HCT116 (cell line): ENCODE measurements around the gene UNK. TPM values are rescaled to one million over a fixed set of nuclear protein-coding genes. Genes with fewer than 3 reads are reported as not detected.
A peak's percentile ranks its signal among the peaks of the same experiment; 100 is the strongest.

ENCODE experiments used
- ATAC-seq: fragments of 200-7000 bp; cut with Tn5 transposase; 2 replicates; pipeline ENCODE4 v1.9.1; 2020; ENCODE audit warnings: mild to moderate bottlenecking, moderate library complexity
- BruUV-seq: library from RNA; stranded (reverse); fragments of 400-500 nt; replicated peaks from 2 replicates; lab custom pipeline; 2021; lab: Mats Ljungman, UMichigan
- CTCF ChIA-PET: fragments of 300-600 bp; sonication (Branson Sonifier 250); formaldehyde crosslinking; loops from one replicate; lab custom pipeline; 2021; ENCODE audit warnings: antibody characterized with exemption; lab: Charles Lee
- POLR2A ChIA-PET: fragments of 300-600, 350-600 bp; sonication (Branson Sonifier 250); formaldehyde crosslinking; loops from one replicate; lab custom pipeline; 2021; ENCODE audit warnings: antibody characterized with exemption; lab: Charles Lee
- RAD21 ChIA-PET, 2 experiments: fragments of 300-600 bp; sonication (Branson Sonifier 250); formaldehyde crosslinking; loops; one replicate each; lab custom pipeline; 2023; ENCODE audit warnings: low total read pairs in 2 of 2; ENCODE audit not compliant: uncharacterized antibody in 2 of 2, unreplicated experiment in 2 of 2, low non-redundant PET in 1 of 2; lab: Charles Lee
- DNase-seq: peaks from one replicate; pipeline ENCODE4 v3.0.0-alpha.2; 2010; ENCODE audit warnings: low read depth, low spot score
- H2AFZ ChIP-seq: fragments of 200-600 bp; shearing (Covaris generic), sonication (generic); 2 replicates; pipeline ENCODE4 v1.6.1; 2017; ENCODE audit warnings: low read depth, mixed run types, mixed read lengths, antibody characterized with exemption, low read length; ENCODE audit not compliant: poor library complexity, severe bottlenecking
- H3K27ac ChIP-seq: 2 replicates; pipeline ENCODE4 v1.5.1; 2012; ENCODE audit warnings: low read depth, low read length
- H3K27me3 ChIP-seq: fragments of 200-600 bp; sonication (generic); 2 replicates; pipeline ENCODE4 v1.6.1; 2016; ENCODE audit warnings: mixed run types, low read length, mixed read lengths; ENCODE audit not compliant: insufficient read depth
- H3K36me3 ChIP-seq, 2 experiments: fragments of 200-500 bp in 1 of 2; fragments of 200-600 bp in 1 of 2; sonication (Bioruptor generic) in 1 of 2; sonication (generic) in 1 of 2; 2 replicates each; pipeline versions ENCODE4 v1.5.1 to v1.6.1; 2014 to 2016; ENCODE audit warnings: low read length in 2 of 2, inconsistent platforms in 1 of 2, mixed read lengths in 1 of 2, mixed run types in 1 of 2; ENCODE audit not compliant: insufficient read depth in 2 of 2, control insufficient read depth in 1 of 2
- H3K4me1 ChIP-seq, 2 experiments: fragments of 200-600 bp in 1 of 2; sonication (generic) in 1 of 2; 2 replicates each; pipeline versions ENCODE4 v1.5.1 to v1.6.1; 2012 to 2017; ENCODE audit warnings: low read length in 2 of 2, inconsistent platforms in 1 of 2, mild to moderate bottlenecking in 1 of 2, mixed read lengths in 1 of 2, mixed run types in 1 of 2, moderate library complexity in 1 of 2; ENCODE audit not compliant: insufficient read depth in 2 of 2, control insufficient read depth in 1 of 2
- H3K4me2 ChIP-seq: fragments of 200-600 bp; sonication (generic); 2 replicates; pipeline ENCODE4 v1.6.1; 2017; ENCODE audit warnings: mixed run types, low read length, mixed read lengths
- H3K4me3 ChIP-seq, 2 experiments: fragments of 200-600 bp in 1 of 2; sonication (generic) in 1 of 2; replicated peaks in 1 of 2; 2 replicates each; pipeline ENCODE4 v1.5.1; 2011 to 2016; ENCODE audit warnings: low read length in 2 of 2, control low read depth in 1 of 2, low read depth in 1 of 2, mild to moderate bottlenecking in 1 of 2, mixed read lengths in 1 of 2, mixed run types in 1 of 2
- H3K79me2 ChIP-seq: fragments of 200-600 bp; sonication (generic); 2 replicates; pipeline ENCODE4 v1.6.1; 2017; ENCODE audit warnings: mild to moderate bottlenecking, mixed run types, low read length, moderate library complexity, mixed read lengths; ENCODE audit not compliant: insufficient read depth
- H3K9ac ChIP-seq: fragments of 200-600 bp; sonication (generic); 2 replicates; pipeline ENCODE4 v1.6.1; 2016; ENCODE audit warnings: low read length, mixed read lengths
- H3K9me2 ChIP-seq: fragments of 200-600 bp; sonication (generic), shearing (Covaris generic); 2 replicates; pipeline ENCODE4 v1.6.1; 2017; ENCODE audit warnings: mixed run types, mild to moderate bottlenecking, moderate library complexity; ENCODE audit not compliant: insufficient read depth
- H3K9me3 ChIP-seq, 2 experiments: fragments of 200-500 bp in 1 of 2; fragments of 200-600 bp in 1 of 2; sonication (Bioruptor generic) in 1 of 2; sonication (generic) in 1 of 2; 2 replicates each; pipeline ENCODE4 v1.6.1; 2014 to 2017; ENCODE audit warnings: low read length in 2 of 2, mixed read lengths in 2 of 2, inconsistent platforms in 1 of 2, low read depth in 1 of 2, mild to moderate bottlenecking in 1 of 2, mixed run types in 1 of 2, moderate library complexity in 1 of 2; ENCODE audit not compliant: control insufficient read depth in 1 of 2, insufficient read depth in 1 of 2
- H4K20me1 ChIP-seq: fragments of 200-600 bp; sonication (generic), shearing (Covaris generic); 2 replicates; pipeline ENCODE4 v1.6.1; 2017; ENCODE audit warnings: mixed run types, mild to moderate bottlenecking, moderate library complexity; ENCODE audit not compliant: insufficient read depth
- CBX3 ChIP-seq: IDR thresholded peaks from 2 replicates; pipeline ENCODE4 v1.6.1; 2012; ENCODE audit warnings: low read depth
- CEBPB ChIP-seq: IDR thresholded peaks from 2 replicates; pipeline ENCODE4 v1.6.1; 2012; ENCODE audit warnings: low read depth
- ELF1 ChIP-seq: IDR thresholded peaks from 2 replicates; pipeline ENCODE4 v1.6.1; 2012; ENCODE audit warnings: low read depth, borderline replicate concordance
- EZH2 ChIP-seq: fragments of 200-600 bp; sonication (generic); IDR thresholded peaks from 2 replicates; pipeline ENCODE4 v1.6.1; 2017; ENCODE audit warnings: antibody characterized with exemption, mixed run types
- RAD21 ChIP-seq: IDR thresholded peaks from 2 replicates; pipeline ENCODE4 v1.6.1; 2012; ENCODE audit warnings: low read depth, mild to moderate bottlenecking
- TCF7L2 ChIP-seq: IDR thresholded peaks from 2 replicates; pipeline ENCODE4 v1.7.0; 2011; ENCODE audit warnings: borderline replicate concordance, inconsistent platforms; ENCODE audit not compliant: insufficient read depth, insufficient read length; ENCODE audit errors: extremely low read depth
- YY1 ChIP-seq: IDR thresholded peaks from 2 replicates; pipeline ENCODE4 v1.6.1; 2011; ENCODE audit warnings: low read length, low read depth, moderate library complexity, mild to moderate bottlenecking; ENCODE audit not compliant: insufficient replicate concordance; ENCODE audit errors: extremely low read depth
- intact Hi-C: fragments of 100-400 bp; cut with micrococcal nuclease; formaldehyde crosslinking; loops from 2 replicates; pipeline ENCODE4 v1.10.0; 2022
- total RNA-seq: library from RNA; stranded (reverse); gene quantifications from one replicate; pipeline ENCODE4 v1.2.1, GENCODE V29; 2021; ENCODE audit not compliant: unreplicated experiment
- TF ChIP-seq, protein P1 (sequence below): IDR thresholded peaks from 2 replicates; pipeline ENCODE4 v1.6.1; 2012

Gene UNK
- total RNA-seq, 1 experiment from 2014 or later: 40.6 TPM

DNA sequence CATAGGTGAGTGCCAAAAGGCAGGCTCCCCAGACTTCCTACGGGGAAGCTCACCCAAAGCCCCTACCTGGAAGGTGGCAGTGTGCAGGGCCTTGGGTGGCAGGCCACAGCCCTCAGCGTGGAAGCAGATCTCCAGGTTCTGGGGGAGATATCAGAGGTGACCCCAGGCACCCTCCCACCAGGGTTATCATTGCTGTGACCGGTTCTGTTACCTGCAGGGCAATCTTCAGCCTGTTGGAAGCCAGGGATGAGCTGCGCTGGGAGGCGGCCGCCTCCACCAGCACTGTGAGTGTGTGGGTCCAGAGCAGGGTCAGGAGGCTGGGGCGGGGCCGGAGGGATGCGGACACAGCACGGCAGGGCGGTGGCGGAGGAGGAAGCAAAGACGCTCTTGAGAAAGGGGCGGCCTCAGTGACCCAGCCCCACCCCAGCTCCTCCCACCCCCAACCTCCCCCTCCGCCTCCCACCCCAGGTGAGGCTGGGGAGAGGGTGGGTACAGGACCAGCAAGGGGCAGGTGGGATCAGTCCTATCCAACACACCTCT lies 46.5 kb downstream of the UNK start:
- Histone ChIP-seq H2AFZ (no peak overlapping the region), H3K27ac (no peak overlapping the region), H3K36me3 (no peaks in the 10 kb centered on the region), H3K79me2 (no peaks in the 10 kb centered on the region), H3K9me3 (no peaks in the 10 kb centered on the region), H3K4me3 (no peak overlapping the region), H3K9ac (no peak overlapping the region), H3K4me1 (peaks cover 6 to 12% of the 10 kb centered on the region in 2 experiments; a peak in 2 of 4 replicates), H3K27me3 (no peaks in the 10 kb centered on the region), H3K4me2 (no peak overlapping the region), H3K9me2 (no peaks in the 10 kb centered on the region), H4K20me1 (no peaks in the 10 kb centered on the region)
- ChIA-PET CTCF (interaction anchor here (1.6 to 2.6 kb wide), 2 partner anchors 15 to 16 kb away, joined by 5 to 15 read pairs; no protein-coding TSS in a partner anchor), RAD21 (interaction anchor here in 1 of 2 experiments (1.2 kb wide), 1 partner anchor 51 kb away, joined by 3 read pairs; a partner anchor contains a TSS), POLR2A (interaction anchor here (0.6 kb wide), 1 partner anchor 57 kb away, joined by 3 read pairs; no protein-coding TSS in a partner anchor)
- BruUV-seq: no TSS peak
- no peak for TF ChIP-seq RAD21
- no peak for TF ChIP-seq YY1
- no peak for TF ChIP-seq CBX3
- TF ChIP-seq ELF1: no peak
- TF ChIP-seq TCF7L2: no peak
- DNase-seq: no peak
- ATAC-seq: no peak
- intact Hi-C loops: no loop called here

DNA sequence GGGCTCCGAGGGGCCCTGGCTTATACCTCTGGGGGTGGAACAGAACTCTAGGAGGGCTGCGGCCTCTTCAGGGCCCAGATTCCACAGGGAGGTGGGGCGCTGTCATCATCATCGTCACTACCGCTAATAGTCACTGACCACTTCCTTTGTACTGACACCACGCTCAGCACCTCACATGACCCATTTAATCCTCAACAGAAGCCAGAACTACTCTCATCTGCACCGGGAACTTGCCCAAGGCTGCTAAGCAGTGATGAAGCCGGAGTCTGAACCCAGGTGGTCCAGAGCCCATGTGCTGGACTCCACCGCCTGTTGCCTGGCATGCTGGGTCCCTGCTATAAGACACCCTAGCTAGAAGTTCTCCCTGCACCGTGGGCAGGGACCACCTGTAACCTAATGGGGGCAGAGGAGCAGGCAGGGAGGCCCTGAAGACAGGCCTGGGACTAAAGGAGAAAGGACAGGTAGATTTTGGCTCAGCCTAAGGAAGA lies 47.6 kb downstream of the UNK start:
- intact Hi-C loops: no loop called here

More for the DNA sequence above, 47.6 kb downstream of the UNK start:
- no peak overlapping the region for H2AFZ ChIP-seq
- ChIA-PET POLR2A (no interaction called here), CTCF (interaction anchor here (0.9 kb wide), 1 partner anchor 13 kb away, joined by 3 read pairs; no protein-coding TSS in a partner anchor), RAD21 (no interaction called here)
- DNase-seq: no peak
- H3K4me3 ChIP-seq: no peak overlapping the region
- ATAC-seq: no peak
- no peaks in the 10 kb centered on the region for H4K20me1 ChIP-seq
- H3K27me3 ChIP-seq: no peaks in the 10 kb centered on the region
- H3K4me2 ChIP-seq: peak overlapping the region; percentile 25; the same call in 1 of the 2 replicates
- H3K27ac ChIP-seq: no peak overlapping the region
- H3K36me3 ChIP-seq: no peaks in the 10 kb centered on the region
- H3K9me3 ChIP-seq: no peaks in the 10 kb centered on the region
- H3K4me1 ChIP-seq: peaks cover 3 to 12% of the 10 kb centered on the region in 2 experiments; a peak in 2 of 4 replicates
- TF ChIP-seq CEBPB (no peak), EZH2 (no peak), RAD21 (no peak)
- TF ChIP-seq, protein P1, sequence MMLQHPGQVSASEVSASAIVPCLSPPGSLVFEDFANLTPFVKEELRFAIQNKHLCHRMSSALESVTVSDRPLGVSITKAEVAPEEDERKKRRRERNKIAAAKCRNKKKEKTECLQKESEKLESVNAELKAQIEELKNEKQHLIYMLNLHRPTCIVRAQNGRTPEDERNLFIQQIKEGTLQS: no peak
- no peaks in the 10 kb centered on the region for H3K79me2 ChIP-seq
- no peak overlapping the region for H3K9ac ChIP-seq
- H3K9me2 ChIP-seq: no peaks in the 10 kb centered on the region
- no TSS peak for BruUV-seq
